SH-SY5Y (cell line): Measurements from ENCODE around the gene ZFR2.

Experiments
- GATA2 ChIP-seq: IDR thresholded peaks from 2 replicates; pipeline ENCODE4 v1.6.1; 2011; ENCODE audit warnings: mild to moderate bottlenecking, low read depth, low read length
- GATA3 ChIP-seq: IDR thresholded peaks from 2 replicates; pipeline ENCODE4 v1.6.1; 2011; ENCODE audit warnings: low read depth, mild to moderate bottlenecking, low read length, moderate library complexity

GRCh38 chr19:3801412-3802096 lies 67.3 kb downstream of the ZFR2 start:
- TF ChIP-seq GATA2 = no peak
- TF ChIP-seq GATA3 = no peak
